Stimulated activated naive B cell treated with anti-CD40 and anti-IgM and Interleukin-4, amounts not matched to agents 10 μg/mL and 1 μg/mL and 100 μg/mL, for 72 hours (primary cell): ENCODE measurements around the gene GNA15.
A peak's percentile ranks its signal among the peaks of the same experiment; 100 is the strongest.

Experiments
- ATAC-seq, 2 donors: fragments of 150-1000 bp; cut with Tn5 transposase; replicated peaks; 2 replicates each; pipeline ENCODE4 v1.10.0; 2021; ENCODE audit warnings: moderate library complexity in 1 of 2
- DNase-seq: peaks from one replicate; pipeline ENCODE4 v3.0.0; 2021
- H3K27ac Mint-ChIP-seq: one replicate; pipeline ENCODE4 v1.8.0; 2022; ENCODE audit warnings: mild to moderate bottlenecking, mixed read lengths
- H3K27me3 Mint-ChIP-seq, 2 donors: one replicate each; pipeline ENCODE4 v1.8.0; 2022; ENCODE audit warnings: mixed read lengths in 2 of 2
- H3K36me3 Mint-ChIP-seq, 2 donors: one replicate each; pipeline ENCODE4 v1.8.0; 2022; ENCODE audit warnings: mixed read lengths in 2 of 2, mild to moderate bottlenecking in 1 of 2
- H3K4me1 Mint-ChIP-seq, 2 donors: one replicate each; pipeline ENCODE4 v1.8.0; 2022; ENCODE audit warnings: mixed read lengths in 2 of 2, mild to moderate bottlenecking in 1 of 2
- H3K4me3 Mint-ChIP-seq, 2 donors: one replicate each; pipeline ENCODE4 v1.8.0; 2022; ENCODE audit warnings: mild to moderate bottlenecking in 2 of 2, mixed read lengths in 2 of 2, moderate library complexity in 1 of 2
- H3K9me3 Mint-ChIP-seq, 2 donors: one replicate each; pipeline ENCODE4 v1.8.0; 2022; ENCODE audit warnings: mixed read lengths in 2 of 2, mild to moderate bottlenecking in 1 of 2

GNA15 gene

DNA sequence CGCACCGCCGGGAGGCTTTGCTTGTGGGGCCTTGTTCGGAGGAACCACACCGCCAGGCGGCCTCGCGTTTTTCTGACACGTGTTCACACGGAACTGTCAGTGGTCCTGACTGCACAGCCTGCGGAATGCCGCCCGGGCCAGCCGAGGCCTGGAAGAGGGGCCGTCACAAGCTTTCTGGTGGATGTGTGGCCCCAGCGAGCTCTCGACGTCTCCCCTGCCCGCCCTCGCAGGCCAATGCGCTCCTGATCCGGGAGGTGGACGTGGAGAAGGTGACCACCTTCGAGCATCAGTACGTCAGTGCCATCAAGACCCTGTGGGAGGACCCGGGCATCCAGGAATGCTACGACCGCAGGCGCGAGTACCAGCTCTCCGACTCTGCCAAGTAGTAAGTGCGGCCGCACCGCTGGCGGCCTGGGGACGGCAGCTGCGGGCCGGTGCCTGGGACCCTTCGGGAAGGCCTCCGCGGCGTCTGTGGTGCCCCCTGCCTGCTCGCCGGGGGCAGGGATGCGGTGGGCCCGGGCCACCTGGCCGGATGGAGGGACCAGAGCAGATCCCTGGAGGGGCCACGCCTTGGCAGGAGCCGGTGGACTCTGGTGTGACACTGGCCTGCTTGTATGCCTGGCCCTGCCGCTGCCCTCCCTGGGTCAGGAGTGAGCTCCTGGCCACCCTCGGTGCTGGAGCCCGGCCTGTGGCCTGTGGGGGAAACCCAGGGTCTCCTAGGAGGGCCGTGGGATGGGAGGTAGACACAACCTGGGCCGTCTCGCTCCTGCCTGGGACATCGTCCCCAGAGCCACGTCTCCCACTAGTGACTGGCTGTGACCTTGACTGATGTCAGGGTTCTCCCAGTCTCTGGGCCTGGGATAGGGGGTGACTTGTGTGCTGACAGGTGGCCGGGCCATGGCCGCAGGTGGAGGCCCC is 22.5 kb upstream of the GNA15 start:
- no peak overlapping the region for H3K4me3 Mint-ChIP-seq
- H3K27ac Mint-ChIP-seq = no peak overlapping the region
- H3K27me3 Mint-ChIP-seq = no peaks in the 10 kb centered on the region
- H3K36me3 Mint-ChIP-seq = peaks cover 5 to 9% of the 10 kb centered on the region in 2 donors
- H3K9me3 Mint-ChIP-seq = no peaks in the 10 kb centered on the region
- DNase-seq (no peak), ATAC-seq (no peak)
- peaks cover 7 to 9% of the 10 kb centered on the region in 2 donors for H3K4me1 Mint-ChIP-seq

DNA sequence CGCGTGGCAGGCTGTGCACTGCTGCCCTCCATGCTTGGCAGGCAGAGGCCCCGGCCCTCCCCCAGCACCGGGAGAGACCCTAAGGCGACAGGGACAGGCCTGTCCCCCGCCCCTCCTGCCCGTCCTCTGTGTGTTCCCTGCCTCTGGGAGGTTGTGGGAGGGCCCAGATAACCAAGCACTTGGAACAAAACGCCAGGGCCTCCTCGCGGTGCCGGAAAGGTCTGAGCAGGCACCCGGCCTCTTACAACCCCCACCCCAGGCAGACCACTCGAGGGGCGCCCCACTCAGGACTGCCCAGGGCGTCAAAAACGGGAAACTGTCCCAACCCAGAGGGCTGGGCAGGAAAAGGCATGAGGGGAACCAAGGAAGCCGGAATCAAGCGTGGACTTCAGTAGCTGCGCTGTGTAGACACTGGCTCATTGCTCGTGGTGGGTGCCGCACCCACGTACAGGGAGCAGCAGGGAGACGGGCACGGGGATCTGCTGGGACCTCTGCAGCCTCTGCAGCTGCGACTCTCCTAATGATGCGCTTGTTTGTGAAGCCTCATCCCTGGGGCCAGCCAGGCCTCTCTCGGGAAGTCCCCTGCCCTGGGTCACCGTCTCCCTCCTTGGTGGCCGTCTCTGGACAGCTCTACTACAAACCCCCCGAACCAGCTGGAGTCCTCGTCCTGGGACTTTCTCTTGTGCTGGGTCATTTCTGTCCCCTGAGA is 21.7 kb upstream of the GNA15 start:
- Mint-ChIP-seq H3K36me3 (peaks cover 8 to 9% of the 10 kb centered on the region in 2 donors), H3K4me1 (peaks cover 0 to 4% of the 10 kb centered on the region in 2 donors), H3K4me3 (no peak overlapping the region), H3K27me3 (no peaks in the 10 kb centered on the region), H3K27ac (no peak overlapping the region), H3K9me3 (no peaks in the 10 kb centered on the region)
- ATAC-seq (no peak), DNase-seq (no peak)

DNA sequence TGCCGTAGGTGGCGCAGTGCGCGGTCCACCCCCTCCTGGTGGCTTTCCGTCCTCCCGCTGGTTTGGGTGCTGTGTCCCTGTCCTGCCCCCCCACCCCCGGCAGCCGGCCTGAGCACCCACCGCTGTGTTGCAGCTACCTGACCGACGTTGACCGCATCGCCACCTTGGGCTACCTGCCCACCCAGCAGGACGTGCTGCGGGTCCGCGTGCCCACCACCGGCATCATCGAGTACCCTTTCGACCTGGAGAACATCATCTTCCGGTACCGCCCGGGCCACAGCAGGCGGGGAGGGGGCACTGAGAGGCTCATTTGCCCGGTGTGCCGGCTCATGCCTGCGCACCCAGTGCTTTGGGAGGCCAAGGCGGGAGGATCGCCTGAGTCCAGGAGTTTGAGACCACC is 21.0 kb upstream of the GNA15 start:
- Mint-ChIP-seq H3K4me3 (no peak overlapping the region), H3K9me3 (no peaks in the 10 kb centered on the region), H3K36me3 (peaks cover 12 to 13% of the 10 kb centered on the region in 2 donors), H3K27me3 (no peaks in the 10 kb centered on the region), H3K4me1 (peaks cover 0 to 2% of the 10 kb centered on the region in 2 donors), H3K27ac (no peak overlapping the region)
- no peak for ATAC-seq
- DNase-seq = no peak

DNA sequence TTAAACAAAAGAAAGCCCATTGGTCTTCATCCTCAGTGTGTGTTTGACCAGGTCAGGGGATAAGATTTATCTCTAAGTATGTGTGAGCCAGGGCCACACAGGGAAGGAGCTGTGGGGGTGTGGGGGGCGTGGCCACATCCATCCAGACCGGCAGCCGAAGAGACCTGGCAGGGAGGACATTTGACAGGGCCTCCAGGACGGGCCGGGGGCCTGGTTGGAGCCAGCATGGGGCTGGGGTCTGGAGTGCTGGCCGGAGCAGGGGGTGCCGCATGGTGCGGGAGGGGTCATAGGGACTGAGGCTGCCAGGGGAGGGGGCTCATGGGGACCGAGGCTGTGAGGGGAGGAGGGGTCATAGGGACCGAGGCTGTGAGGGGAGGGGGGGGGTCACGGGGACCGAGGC is 20.4 kb upstream of the GNA15 start:
- no peaks in the 10 kb centered on the region for H3K27me3 Mint-ChIP-seq
- no peak overlapping the region for H3K4me3 Mint-ChIP-seq
- DNase-seq (no peak), ATAC-seq (no peak)
- no peak overlapping the region for H3K27ac Mint-ChIP-seq
- H3K4me1 Mint-ChIP-seq = peaks cover 0 to 2% of the 10 kb centered on the region in 2 donors
- no peaks in the 10 kb centered on the region for H3K9me3 Mint-ChIP-seq
- H3K36me3 Mint-ChIP-seq = peaks cover 12 to 13% of the 10 kb centered on the region in 2 donors

DNA sequence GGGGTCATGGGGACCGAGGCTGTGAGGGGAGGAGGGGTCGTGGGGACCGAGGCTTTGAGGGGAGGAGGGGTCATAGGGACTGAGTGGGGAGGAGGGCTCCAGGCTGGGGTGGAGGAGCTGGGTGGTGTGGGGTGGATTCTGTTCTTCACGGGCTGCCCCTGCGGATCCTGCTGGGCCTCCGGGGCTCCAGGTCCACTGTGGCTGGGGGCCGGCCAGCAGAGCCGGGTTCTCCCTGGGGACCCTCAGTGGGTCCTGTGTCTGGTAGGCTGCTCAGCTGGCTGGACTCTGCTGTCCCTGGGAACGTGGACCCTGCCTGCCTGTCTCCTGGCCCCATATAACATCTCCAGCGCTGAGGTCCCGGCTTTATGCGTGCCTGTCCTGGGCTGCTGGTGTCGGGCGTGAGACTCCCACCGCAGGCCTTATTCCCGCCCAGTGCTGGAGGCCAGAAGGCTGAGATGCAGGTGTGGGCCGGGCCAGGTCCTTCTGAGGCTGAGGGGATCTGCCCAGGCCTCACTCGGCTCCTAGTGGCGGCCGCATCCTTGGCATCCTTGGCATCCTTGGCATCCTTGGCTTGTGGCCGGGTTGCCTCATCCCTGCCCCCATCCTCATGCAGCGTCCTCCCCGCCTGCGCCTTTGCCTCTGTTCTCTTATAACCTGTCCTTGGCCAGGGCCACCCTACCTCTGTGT is 19.8 kb upstream of the GNA15 start:
- Mint-ChIP-seq H3K27ac (no peak overlapping the region), H3K4me1 (no peaks in the 10 kb centered on the region), H3K4me3 (no peak overlapping the region), H3K36me3 (peaks cover 15 to 16% of the 10 kb centered on the region in 2 donors), H3K27me3 (no peaks in the 10 kb centered on the region), H3K9me3 (no peaks in the 10 kb centered on the region)
- DNase-seq (no peak), ATAC-seq (no peak)

DNA sequence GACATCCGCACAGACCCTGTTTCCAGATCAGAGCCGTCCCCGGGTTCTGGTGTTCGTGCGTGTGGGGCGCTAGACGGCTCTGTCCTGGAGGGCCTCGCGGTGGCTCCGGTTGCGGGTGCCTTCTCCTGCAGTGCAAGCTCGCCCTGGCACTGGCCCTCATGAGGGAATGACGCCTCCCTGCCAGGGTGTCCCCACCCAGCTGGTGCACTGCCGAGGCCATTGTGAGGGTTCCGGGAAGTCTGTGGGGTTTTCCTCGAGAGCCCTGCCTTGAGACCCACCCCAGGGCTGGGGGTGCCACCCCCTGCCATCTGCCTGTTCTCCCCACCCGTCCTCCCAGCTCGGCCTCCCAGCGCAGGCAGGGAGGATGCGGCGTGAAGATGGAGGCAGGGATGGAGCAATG is 19.2 kb upstream of the GNA15 start:
- H3K9me3 Mint-ChIP-seq = no peaks in the 10 kb centered on the region
- H3K4me1 Mint-ChIP-seq = no peaks in the 10 kb centered on the region
- H3K36me3 Mint-ChIP-seq = peaks cover 16 to 18% of the 10 kb centered on the region in 2 donors
- no peaks in the 10 kb centered on the region for H3K27me3 Mint-ChIP-seq
- no peak for DNase-seq
- ATAC-seq = no peak
- H3K4me3 Mint-ChIP-seq = no peak overlapping the region
- no peak overlapping the region for H3K27ac Mint-ChIP-seq

DNA sequence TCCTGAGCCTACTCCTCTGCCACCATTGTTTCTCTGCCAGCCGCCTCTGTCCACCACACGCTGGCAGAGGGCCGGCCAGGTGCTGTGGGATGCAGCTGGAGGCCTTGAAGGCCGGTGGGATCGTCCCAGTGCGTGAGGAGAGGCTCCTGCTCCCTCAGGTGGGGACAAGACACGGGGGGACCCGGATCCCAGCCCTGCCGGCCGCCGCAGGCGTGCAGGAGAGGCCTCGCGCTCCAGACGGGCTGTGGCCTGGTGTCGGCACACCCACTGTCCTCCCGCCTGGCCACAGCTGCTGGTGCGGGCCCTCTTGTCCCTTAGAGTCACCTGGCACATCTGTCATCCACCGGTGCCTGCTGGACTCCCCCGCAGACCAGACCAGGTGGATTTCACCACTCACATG is 18.1 kb upstream of the GNA15 start:
- no peak overlapping the region for H3K27ac Mint-ChIP-seq
- DNase-seq (no peak), ATAC-seq (no peak)
- H3K36me3 Mint-ChIP-seq = peaks cover 12% of the 10 kb centered on the region in 2 donors
- no peaks in the 10 kb centered on the region for H3K9me3 Mint-ChIP-seq
- H3K4me3 Mint-ChIP-seq = no peak overlapping the region
- H3K4me1 Mint-ChIP-seq = no peaks in the 10 kb centered on the region
- H3K27me3 Mint-ChIP-seq = no peaks in the 10 kb centered on the region

DNA sequence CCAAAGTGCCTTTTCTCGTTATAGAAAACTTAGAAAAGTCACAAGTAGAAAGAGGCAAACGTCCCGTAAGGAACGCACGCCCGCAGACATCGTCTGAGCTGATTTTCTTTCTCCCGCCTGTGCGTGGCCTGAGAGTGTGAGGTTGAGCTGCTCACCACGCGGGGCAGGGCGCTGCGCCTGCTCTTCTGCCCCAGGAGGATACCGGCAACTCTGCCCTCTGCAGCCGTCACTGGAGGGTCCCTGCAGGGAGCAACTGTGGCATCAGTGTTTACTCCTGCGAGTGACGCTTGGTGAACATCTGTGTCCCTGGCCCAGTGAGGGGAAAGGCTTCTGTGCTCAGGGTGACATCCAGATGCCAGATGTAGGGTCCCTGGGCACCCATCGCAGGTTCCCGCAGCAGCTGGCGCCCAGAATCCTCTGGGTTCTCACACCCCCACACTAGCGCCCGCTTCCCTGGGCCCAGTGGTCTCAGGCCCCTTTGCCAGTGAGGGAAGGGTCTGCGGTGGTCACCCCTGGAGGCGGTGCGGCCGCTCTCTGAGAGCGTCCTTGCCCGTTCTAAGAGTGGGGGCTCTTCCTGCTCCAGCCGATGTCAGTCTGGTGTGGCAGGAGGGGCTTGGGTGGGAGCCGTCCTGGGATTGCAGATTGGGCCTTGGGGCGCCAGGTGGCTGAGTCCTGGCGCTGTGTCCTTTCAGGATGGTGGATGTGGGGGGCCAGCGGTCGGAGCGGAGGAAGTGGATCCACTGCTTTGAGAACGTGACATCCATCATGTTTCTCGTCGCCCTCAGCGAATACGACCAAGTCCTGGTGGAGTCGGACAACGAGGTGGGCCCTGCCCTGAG is 17.4 kb upstream of the GNA15 start:
- H3K27me3 Mint-ChIP-seq = no peaks in the 10 kb centered on the region
- no peaks in the 10 kb centered on the region for H3K4me1 Mint-ChIP-seq
- DNase-seq (no peak), ATAC-seq (no peak)
- H3K27ac Mint-ChIP-seq = no peak overlapping the region
- peaks cover 10 to 12% of the 10 kb centered on the region in 2 donors for H3K36me3 Mint-ChIP-seq
- no peaks in the 10 kb centered on the region for H3K9me3 Mint-ChIP-seq
- no peak overlapping the region for H3K4me3 Mint-ChIP-seq

DNA sequence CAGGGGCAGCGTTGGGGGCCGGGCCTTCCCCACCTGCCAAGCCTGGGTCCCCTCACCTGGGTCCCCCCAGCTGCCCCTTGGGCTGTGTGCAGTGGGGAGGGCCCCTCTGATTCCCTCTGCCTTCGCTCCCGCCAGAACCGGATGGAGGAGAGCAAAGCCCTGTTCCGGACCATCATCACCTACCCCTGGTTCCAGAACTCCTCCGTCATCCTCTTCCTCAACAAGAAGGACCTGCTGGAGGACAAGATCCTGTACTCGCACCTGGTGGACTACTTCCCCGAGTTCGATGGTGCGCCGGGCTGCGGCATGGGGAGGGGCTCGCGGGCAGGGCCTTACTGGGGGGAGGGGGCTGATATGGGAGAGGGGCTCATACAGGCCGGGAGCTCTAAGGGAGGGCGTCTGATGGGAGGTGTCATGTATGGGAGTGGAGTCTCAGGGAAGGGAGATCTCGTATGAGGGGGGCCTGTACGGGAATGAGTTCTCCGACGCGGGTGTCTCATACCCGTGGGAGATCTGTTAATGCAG is 16.7 kb upstream of the GNA15 start:
- H3K4me1 Mint-ChIP-seq = no peaks in the 10 kb centered on the region
- H3K9me3 Mint-ChIP-seq = no peaks in the 10 kb centered on the region
- H3K27me3 Mint-ChIP-seq = no peaks in the 10 kb centered on the region
- no peak overlapping the region for H3K4me3 Mint-ChIP-seq
- H3K36me3 Mint-ChIP-seq = peaks cover 10 to 12% of the 10 kb centered on the region in 2 donors
- ATAC-seq = no peak
- no peak for DNase-seq
- no peak overlapping the region for H3K27ac Mint-ChIP-seq

DNA sequence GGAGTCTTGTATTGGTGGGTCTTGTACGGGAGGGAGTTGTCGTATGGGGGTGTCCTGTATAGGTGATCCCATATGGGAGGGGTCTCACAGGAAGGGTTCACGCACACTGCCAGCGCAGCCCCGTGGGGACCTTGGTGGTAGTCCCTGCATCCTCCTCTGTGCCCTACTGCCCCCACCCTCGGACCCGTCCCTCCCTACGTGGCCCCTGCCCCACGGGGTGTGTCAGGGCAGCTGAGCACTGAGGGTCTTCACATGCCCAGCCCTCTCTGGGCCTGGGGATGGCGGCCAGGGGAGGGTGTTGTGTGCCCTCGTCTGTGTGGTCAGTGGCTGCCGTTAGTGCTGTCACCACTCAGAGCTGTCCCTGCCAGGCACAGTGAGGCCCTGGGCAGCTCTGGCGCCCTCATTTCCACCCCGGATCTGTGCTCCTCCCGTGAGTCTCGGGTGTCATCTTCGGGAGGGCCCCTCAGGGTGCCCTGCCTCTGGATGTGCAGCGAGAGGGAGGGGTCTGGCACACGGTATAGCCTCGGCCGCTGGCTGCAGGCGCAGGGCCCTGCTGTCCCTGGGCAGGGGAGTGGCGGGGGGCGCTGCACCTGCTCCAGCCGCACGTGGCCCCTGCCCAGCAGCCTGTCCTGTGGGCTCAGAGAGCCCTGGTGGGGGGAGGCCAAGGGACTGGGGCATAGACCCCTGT is 16.0 kb upstream of the GNA15 start:
- Mint-ChIP-seq H3K4me3 (no peak overlapping the region), H3K36me3 (peaks cover 10 to 12% of the 10 kb centered on the region in 2 donors), H3K27ac (peak overlapping the region; percentile 25), H3K27me3 (peaks cover 5 to 6% of the 10 kb centered on the region in 2 donors), H3K9me3 (no peaks in the 10 kb centered on the region), H3K4me1 (peaks cover 5% of the 10 kb centered on the region in 2 donors)
- DNase-seq (no peak), ATAC-seq (no peak)

DNA sequence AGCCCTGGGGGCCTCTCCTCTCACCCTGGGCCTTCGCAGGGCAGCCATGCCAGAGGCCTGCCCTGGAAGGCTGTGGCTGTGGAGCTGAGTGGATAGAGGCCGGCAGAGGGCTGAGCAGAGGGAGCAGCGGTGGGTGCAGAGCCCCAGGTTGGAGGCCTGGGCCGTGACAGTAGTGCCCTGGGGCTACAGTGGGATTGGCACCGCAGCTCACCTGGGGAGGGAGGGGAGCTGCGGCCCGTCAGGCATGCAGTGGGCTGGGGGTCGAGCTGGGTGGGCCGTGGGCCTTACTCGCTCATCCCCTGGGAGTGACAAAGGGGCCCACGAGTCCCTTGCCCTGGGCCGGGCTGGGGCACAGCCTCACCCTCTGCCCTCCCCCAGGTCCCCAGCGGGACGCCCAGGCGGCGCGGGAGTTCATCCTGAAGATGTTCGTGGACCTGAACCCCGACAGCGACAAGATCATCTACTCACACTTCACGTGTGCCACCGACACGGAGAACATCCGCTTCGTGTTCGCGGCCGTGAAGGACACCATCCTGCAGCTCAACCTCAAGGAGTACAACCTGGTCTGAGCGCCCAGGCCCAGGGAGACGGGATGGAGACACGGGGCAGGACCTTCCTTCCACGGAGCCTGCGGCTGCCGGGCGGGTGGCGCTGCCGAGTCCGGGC is 15.1 kb upstream of the GNA15 start:
- peaks cover 11 to 14% of the 10 kb centered on the region in 2 donors for H3K4me1 Mint-ChIP-seq
- no peak for ATAC-seq

DNA sequence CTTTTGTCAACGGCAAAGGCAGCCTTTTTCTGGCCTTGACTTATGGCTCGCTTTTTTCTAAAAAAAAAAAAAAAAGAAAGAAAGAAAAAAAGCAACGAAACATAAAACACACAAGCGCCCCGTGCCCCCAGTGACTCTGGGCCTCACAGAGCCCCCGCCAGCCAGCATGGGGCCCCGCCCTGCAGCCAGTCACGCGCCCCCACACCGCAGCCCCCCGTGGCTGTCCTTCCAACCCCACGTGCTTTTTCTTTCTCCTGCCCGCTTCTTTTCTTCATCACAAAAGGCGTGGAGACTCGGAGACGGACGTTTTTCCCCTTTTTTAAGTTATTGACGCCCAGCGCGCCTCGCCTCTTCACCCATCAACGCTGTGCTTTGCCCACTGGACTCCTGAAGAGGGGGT is 14.4 kb upstream of the GNA15 start:
- Mint-ChIP-seq H3K4me3 (no peak overlapping the region), H3K9me3 (no peaks in the 10 kb centered on the region), H3K27me3 (peaks cover 5 to 6% of the 10 kb centered on the region in 2 donors), H3K4me1 (peaks cover 14 to 19% of the 10 kb centered on the region in 2 donors), H3K36me3 (peaks cover 10 to 12% of the 10 kb centered on the region in 2 donors), H3K27ac (no peak overlapping the region)
- ATAC-seq = no peak
- DNase-seq = no peak

More for the DNA sequence above, 15.1 kb upstream of the GNA15 start:
- Mint-ChIP-seq H3K27me3 (peaks cover 5 to 6% of the 10 kb centered on the region in 2 donors), H3K9me3 (no peaks in the 10 kb centered on the region), H3K4me3 (no peak overlapping the region), H3K27ac (no peak overlapping the region), H3K36me3 (peaks cover 10 to 12% of the 10 kb centered on the region in 2 donors)
- no peak for DNase-seq
